NCI-H1930 (cell line): Measurements from ENCODE around the gene DUOX1.
A peak's percentile ranks its signal among the peaks of the same experiment; 100 is the strongest.
"Not testable (repeated sequence)": the region's sequence is repeated elsewhere in the genome, so short reads cannot be mapped to it uniquely, and the experiment has no call there.

ENCODE experiments used
- DNase-seq, 2 experiments: peaks; one replicate each; lab custom pipeline; 2025; lab: John Stamatoyannopoulos, UW

DUOX1 gene

DNA sequence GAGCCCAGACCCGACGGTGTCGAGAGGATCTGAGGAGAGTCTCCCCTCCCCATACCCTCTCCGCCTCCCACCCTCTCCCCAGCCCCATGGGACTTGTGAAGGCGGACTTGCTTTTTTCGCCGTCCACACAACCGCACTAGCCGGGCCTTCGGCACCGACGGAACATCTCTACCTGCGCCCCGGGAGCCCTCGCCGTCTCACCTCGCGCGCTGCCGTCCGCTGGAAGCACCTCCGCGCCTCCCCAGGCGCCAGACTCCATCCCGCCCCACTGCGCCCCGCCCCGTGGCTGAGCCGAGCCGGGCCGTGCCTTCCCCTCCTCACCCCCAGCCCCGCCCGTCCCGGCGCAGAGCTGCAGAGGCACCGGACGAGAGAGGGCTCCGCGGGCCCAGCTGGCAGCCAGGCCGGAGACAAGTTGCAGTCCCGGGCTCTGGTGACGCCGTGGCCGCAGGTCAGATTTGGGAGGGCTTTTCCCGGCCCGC is at the start of gene DUOX1, which contains the start of gene DUOXA1:
Gene DUOX1, plus strand, starts transcription at position 344 of the 479 bp plus-strand sequence. CDS start 1,973 bp downstream, outside the sequence.
Gene DUOXA1, minus strand, starts transcription at position 229 of the 479 bp plus-strand sequence. CDS start 6,865 bp downstream, outside the sequence.
- DNase-seq = no peak

DNA sequence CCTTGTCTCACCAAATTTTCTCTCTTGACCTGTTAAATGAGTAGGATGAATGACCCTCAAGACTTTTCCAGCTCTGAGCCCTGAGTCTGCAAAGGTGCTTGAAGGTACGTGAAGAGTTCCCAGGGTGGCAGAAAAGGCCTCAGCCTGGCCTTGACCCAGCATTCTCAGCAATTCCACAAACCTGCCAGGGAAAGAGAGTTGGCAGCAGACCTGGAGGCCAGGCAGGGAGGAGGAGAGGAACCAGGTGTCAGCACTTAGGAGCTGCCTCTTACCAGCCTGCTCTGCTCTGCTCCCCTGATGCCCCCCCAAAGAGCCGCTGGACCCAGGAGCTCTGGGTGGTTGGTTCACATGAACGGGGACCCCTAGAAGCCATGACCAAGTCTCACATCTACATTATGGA is 49.2 kb upstream of the DUOX1 start:
- DNase-seq = not testable (repeated sequence)

DNA sequence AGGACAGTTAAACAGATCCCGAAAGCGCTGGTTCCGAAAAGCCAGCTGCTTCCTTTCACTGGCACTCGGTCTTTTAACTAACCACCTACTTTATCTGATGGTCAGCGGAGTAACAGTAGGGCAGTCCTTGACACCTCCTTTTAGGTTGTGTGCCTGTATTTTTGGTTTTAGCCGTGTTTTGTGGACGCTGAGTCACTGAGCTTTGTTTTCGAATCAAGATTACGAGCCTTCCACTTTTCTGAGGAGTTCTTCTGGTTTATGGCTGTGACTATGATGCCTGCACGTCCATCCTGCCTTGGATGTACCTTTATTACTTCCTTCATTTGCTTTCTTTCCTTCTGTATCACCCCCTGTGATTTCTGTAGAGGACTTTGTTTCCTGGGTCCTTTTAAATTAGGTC is 47.4 kb upstream of the DUOX1 start:
- not testable (repeated sequence) for DNase-seq

DNA sequence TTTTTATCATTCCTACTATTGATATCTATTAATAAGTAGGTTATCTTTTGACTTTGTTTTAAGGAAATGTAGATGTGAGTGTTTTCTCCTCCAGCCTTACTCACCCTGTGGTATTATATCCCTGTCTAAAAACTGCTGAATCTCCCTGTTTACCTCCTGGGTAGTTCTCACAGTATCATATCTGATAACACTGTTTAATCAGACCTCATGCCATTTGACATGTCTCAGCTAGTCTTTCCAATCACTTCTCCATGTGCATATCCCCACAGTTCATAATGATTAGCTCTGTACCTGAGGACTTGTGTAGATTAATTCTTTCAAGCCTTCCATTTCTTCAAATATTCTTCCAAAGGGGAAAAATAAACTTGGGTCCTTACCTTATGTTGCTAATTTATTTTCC is 46.6 kb upstream of the DUOX1 start:
- no peak for DNase-seq

DNA sequence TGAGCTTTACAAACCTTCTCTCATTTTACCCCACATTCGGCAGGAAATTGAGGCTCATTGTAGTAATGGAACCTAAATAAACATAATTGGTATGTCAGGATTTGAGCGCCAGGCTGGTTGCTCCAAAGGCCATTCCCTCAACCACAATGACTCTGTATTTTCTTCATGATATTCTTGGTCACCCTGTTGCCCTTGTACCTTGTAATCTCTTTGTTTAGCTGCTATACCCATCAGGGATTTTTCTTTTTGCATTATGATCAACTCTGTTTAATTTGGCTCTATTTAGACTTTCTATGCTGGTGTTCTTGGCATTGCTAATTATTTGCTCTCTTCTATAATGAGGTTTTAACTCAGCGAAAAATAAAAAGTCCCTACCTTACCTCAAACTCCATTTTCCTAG is 45.6 kb upstream of the DUOX1 start:
- DNase-seq = no peak

DNA sequence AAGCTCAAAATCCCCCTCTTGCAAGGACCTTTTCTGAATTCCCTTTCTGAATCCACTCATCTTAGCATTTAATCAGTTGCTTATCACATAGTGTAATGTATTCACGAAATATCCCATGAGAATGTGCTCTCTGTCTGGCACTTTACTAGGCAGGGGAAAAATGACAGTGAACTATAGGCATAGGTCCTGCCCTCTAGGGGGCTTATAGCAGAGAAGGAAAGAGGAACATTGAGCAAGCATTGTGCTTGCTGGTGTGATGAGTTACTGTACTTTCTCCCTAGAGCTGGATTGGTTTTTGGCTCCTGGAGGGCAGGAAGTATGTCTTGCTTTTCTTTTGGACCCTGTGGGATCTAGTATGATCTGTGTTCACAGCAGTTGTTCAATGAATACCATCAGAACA is 42.3 kb upstream of the DUOX1 start:
- DNase-seq = peak in 1 of 2 experiments; percentile 4

DNA sequence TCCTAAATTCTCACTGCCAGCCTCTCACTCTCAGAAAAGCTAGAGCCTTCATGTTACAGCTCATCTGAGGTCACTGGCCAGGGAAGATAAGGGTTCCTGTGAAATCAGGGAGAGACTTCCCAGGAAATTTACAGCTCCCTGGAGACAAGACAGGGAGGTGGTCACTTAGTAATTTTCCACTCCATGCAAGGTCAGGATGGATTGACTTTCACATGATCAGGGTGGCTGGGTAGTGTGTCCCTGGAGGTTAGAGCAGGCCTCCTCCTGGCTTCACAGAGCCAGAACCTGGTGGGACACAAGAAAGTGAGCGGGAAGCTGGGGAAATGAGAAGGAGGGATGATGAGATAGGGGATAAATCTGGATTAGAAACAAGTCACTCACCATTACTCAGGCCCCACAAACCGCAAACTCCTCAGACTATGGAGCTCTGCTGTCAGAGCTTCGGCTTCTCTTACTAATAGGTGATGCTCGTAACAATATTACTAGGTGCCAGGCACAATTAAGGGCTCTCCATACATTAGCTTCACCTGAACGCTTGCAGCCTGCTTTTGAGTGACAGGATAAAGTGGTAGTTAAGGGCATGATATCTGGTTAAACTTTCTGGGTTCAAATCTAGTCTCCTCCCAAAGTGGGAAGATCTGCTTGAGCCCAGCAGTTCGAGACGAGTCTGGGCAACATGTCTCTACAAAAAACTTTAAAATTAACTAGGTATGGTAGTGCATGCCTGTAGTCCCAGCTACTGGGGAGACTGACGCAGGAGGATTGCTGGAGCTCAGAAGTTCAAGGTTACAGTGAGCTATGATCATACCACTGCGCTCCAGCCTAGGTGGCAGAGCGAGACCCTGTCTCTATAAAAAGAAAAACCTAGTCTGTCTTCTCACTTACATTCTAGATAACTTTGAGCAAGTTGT is 40.7 kb upstream of the DUOX1 start:
- DNase-seq = peak in 1 of 2 experiments; percentile 1

DNA sequence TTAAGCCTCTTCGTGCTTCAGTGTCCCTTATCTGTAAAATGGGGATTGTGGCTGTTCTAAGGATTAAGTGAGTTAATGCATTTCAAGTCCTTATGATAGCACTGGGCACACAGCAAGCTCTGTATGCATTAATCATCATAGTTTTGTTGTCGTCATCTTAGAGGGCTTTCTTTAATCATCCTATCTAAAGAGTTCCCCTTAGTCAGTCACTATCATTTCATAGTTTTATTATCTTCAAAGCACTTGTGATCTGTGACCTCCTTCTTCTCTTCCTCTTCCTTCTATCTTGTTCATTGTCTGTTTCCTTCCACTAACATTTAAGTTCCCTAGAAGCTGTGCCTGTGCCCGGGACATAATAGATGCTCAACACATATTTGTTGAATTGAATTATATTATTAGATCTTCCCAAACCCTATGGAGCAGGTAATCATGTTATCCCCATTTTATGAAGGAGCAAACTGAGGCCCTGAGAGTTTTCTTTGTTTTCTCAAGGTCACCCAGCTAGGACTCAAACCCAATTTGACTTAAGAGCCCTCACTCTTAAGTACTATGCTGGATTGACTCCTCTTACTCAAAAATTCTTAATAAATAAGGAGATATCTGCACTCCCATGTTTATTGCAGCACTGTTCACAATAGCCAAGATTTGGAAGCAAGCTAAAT is 40.0 kb upstream of the DUOX1 start:
- no peak for DNase-seq

DNA sequence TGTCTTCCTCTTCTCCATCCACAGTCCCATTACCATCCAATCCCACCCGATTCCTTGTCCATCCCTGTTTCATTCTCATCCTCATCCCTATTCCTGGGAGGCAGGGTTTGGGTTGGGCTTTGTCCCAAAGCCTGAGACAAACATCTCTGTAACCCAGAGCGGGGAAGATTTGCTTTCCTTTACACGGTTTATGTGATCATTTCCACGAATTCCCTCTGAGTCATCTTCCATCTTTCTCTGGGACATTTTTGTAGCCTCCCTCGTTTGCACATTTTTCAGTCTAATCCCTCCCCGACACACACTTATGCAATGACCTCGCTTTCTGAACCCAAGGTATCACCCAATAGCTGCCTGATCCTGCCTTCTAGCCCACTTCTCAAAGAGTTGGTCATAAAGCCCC is 38.6 kb upstream of the DUOX1 start:
- no peak for DNase-seq

DNA sequence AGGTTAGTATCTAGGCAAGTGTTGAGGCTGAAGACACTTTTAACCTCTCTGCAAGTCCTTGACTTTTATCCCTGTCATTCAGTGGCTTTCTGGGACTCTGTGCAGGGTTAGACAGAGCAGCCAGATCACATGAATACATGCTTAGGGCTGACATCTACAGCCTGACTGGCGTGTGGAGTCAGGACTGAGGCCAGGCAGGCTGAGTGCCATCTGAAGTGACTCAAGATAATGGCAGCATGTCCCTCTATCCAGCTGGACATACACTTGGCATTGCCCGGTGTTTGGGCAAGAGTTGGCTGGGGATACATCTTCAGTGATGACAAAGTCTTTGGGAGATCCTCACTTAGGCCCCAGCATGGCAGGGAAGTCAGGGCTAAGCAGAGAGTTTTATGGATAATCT is 38.2 kb upstream of the DUOX1 start:
- no peak for DNase-seq

DNA sequence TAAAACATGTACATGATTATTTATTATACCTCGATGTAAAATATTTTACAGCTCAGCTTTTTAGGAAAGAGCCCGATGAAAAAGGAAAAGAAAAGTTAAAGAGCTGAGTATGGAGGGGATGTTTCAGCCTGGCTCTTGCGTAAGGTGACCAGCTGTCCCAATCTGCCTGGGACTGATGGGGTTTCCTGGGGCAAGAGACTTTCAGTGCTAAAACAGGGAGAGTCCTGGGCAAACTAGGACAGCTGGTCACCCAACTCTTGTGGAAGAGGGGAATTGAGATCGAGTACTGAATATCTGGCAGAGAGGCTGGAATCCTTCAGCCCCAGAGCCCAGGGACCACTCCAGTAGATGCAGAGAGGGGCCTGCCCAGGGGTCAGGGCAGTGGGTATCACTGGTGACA is 36.8 kb upstream of the DUOX1 start:
- DNase-seq = no peak

DNA sequence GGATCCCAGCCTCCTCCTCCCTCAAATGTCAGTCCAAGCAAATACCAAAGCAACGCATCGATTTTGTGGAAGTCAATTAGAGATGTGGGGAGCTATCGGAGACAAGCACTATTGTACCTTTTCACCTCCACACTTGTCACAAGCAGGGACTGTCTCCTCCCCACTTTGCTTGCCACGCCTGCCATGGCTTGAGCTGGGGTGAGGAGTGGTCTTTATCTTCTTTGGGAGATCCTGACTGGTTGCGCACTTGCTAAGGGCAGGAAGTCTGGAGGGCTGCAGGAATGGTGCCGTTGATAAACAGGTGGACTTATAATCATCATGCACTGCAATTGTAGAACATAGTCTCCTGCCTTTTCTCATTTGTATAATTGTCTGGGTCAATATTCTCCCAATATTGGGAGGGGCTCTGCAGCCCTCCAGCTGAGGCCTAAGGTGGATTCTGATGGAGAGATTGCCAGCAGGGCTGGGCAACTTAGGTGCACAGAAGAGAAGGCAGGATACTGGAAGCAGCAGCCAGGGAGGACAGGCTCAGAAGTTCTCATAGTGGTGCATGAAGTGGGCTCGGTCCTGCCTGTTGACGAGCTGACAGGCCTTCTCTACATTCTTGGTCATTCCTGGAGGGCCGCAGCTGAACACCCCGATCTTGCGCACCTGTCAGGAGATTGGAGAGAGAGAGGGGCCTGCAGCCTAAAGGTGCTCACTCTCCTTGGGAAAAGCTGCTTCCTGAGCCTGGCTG is 36.0 kb upstream of the DUOX1 start:
- no peak for DNase-seq

DNA sequence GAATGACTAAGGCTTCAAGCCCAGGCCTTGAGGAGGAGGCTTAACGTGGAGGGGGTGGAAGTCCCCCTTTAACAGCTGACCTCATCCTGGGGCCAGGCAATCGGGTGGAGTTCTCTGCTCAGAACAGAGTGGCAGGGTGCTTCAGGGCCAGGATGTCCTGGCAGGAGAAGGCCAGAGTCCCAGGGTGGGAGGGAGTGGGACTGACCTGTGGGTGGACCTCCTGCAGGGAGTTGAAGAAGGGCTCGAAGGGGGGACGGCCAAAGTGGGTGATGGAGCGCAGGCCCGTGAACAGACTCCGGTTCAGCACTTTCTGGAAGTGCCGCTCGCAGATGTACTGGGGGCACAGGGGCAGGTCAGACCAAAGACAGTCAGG is 35.5 kb upstream of the DUOX1 start:
- DNase-seq = no peak

DNA sequence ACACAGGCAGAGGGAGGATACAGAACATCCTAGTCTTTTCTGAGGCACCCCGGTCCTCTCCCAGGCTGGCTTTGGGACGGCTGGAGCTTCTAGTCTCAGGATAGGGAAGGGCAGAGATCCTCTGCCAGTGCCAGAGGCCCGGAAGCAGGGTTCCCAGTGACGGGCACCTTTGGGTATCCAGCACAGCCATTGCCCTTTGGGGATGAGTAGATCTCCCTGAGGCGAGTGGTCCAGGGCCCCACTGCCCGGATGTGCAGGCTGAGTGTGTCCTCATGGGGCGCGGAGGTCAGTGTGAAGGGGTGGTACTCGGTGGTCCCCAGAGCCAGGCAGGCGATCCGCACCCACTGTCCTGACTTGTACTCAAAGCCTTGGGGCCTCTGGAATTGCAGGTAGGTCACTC is 34.1 kb upstream of the DUOX1 start:
- DNase-seq = no peak

DNA sequence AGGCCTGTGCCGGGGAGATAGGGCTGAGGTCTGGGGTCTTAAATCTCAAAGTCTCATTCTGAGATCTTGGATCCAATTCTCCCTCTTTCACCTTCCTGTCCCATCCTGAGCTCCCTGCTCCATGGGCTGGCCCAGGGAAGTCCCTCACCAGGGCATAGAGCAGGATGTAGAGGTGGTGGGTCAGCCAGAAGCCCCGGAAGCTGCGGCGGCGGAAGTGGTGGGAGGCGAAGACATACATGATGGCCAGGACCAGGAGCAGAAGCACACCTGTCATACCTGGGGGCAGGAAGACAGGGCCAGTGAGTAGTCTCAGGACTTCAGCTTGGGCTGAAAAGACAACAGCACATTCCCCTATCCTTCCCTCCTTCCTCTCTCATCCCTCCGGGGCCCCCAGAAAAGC is 32.3 kb upstream of the DUOX1 start:
- no peak for DNase-seq

DNA sequence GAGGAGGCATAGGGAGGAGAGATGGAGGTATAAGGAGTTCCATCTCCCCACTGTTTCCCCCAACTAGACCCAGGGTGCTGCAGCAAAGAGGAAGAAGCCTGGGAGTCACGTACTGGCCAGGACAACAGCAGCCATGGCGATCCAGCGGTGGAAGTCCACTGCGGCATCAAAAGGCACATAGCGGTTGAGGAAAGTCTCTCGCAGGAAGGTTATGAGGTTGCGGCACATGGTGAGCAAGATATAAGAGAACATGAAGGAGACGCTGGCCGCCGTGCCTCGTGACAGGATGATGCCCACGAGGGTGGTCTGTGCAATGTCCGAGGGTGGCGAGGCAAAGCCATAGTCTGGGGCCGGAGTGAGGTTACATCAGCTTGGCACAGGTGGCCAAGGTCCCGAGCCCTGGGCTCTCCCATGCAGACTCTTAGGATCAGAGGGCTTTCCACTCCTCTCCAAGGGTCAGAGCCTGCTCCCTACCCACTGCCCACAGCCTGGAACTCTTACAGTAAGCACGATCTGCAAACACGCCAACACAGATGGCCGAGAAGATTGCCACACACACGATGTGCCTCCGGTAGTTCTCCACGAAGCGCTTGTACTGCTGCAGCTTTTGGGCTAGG is 30.1 kb upstream of the DUOX1 start:
- DNase-seq = no peak

DNA sequence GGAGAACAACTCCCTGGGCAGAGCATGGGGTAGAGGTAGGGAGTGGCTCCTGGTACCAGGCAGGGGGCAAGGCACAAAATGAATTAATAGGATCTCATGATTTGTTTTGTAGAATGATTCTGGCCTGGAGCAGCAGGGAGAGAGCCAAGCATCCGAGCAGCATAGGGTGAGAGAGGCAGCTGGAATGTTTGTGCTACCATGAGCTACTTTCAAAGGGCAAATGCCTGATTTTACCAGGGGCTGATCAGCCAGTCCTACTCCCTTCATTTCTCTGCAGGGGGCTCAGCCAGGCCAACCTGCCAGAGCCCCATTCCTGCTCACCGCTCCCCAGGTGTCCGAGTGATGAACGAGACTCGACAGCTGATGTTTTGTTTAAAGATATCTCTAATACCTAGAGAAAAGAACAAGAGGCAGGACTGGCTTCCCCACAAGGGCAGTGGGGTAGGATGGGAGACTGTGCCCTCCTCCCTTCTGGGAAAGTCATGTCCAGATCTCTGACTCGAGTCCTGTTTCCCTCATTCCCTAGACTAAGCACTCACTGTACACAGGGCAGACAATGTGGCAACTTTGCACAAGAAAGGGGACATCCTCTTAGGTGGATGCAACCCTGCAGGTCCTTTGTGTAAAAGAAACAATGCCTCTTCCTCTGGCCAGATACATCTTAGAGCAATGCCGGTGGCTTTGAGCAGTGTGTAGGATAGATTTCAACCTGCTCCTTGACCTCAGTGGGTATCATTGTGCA is 28.7 kb upstream of the DUOX1 start:
- DNase-seq = no peak

DNA sequence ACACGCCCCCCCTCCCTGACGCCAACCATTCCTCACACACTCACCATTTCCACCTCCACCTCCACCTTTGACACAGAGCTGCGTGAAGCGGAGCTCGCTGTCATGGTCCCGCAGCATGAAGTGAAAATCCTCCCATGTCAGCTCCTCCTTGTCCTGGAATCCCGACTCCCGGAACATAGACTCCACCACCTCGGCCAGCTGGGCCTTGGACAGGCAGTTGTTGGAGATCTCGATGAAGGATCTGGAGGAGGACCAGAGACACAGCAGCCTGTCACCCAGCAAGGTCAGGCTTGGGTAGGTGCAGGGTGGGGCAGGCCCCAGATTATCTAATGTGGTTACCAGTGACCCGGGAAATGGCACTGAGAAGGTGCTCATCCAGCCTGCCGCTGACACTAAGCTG is 28.0 kb upstream of the DUOX1 start:
- no peak for DNase-seq

DNA sequence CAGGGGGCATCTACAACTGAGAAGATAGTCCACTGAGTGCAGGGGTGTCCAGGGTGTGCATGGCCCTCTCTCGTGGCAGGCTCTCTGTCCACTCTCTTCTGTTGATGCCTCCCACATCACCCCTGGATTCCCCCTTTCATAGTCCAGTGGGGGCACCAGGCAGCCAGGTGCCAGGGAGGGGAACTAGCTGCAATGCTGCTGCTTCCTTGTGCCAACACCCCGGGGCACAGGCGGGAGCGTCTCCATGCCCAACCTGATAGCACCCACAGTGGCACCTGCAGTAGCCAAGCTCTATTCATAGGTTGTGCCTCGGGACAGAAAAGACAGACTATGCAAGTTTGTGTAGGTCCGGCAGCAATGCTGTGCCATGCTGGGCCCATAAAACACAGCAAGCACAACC is 27.6 kb upstream of the DUOX1 start:
- no peak for DNase-seq

DNA sequence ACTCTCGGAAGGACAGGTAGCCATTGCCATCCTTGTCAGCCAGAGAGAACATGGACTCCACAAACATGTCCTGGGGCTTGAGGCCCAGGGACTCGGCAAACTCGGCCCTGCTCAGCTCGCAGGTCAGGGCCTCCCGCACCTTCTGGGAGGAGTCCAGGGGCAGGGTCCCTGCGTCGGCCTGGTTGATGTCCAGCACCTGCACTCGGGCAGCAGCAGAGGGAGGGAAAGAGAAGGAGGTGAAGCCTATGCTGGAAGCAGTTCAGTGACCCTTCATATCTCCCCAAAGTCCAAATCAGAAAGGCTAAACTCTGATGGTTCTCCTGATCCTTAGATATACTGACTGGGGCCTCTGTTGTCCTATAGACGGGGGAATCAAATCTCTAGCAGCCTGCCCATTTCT is 25.6 kb upstream of the DUOX1 start:
- DNase-seq = not testable (repeated sequence)

DNA sequence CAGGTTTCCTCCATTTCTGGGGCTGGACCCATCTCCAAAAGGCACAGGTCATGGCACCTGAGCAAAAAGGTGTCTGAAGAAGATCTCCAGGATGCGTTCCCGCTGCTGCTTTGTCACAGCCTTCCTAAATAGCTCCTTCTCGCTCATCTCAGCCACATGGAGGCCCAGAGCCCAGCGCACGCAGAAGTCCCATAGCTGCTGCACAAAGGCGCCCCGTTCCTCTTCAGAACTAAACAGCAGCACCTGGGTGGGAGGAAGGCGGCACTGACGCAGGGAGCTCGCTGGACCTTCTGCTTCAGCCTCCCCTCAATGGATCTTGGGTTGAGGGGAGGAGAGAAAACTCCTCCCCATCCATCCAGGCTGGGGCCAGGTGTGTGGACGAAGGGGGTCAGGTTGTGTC is 24.2 kb upstream of the DUOX1 start:
- no peak for DNase-seq
